NCI-H2227 (cell line): ENCODE measurements around the gene DTNBP1.

ENCODE experiments used
- DNase-seq: peaks from one replicate; lab custom pipeline; 2025; ENCODE audit not compliant: unreplicated experiment; lab: John Stamatoyannopoulos, UW

The DTNBP1 gene

GRCh38 chr6:15517600-15517999 lies 145.2 kb downstream of the DTNBP1 start:
- no peak for DNase-seq

GRCh38 chr6:15516923-15517560 lies 145.8 kb downstream of the DTNBP1 start:
- no peak for DNase-seq

GRCh38 chr6:15516378-15516777 lies 146.4 kb downstream of the DTNBP1 start:
- DNase-seq = no peak

GRCh38 chr6:15515660-15516375 lies 147.0 kb downstream of the DTNBP1 start:
- no peak for DNase-seq

GRCh38 chr6:15515226-15515625 lies 147.6 kb downstream of the DTNBP1 start:
- no peak for DNase-seq

- DNase-seq = no peak
Measured at GRCh38 chr6:15513801-15514711, 148.8 kb downstream of the DTNBP1 start.

- DNase-seq = no peak
Measured at GRCh38 chr6:15513131-15513771, 149.6 kb downstream of the DTNBP1 start.

- DNase-seq = no peak
Measured at GRCh38 chr6:15512721-15513120, 150.1 kb downstream of the DTNBP1 start.

- no peak for DNase-seq
Measured at GRCh38 chr6:15512126-15512525, 150.7 kb downstream of the DTNBP1 start.

- DNase-seq = no peak
Measured at GRCh38 chr6:15511248-15512125, 151.3 kb downstream of the DTNBP1 start.

GRCh38 chr6:15510536-15511247 lies 152.1 kb downstream of the DTNBP1 start:
- DNase-seq = no peak

- no peak for DNase-seq
Measured at GRCh38 chr6:15510121-15510520, 152.7 kb downstream of the DTNBP1 start.

- DNase-seq = no peak
Measured at GRCh38 chr6:15509335-15509933, 153.4 kb downstream of the DTNBP1 start.

- DNase-seq = no peak
Measured at GRCh38 chr6:15508931-15509330, 153.9 kb downstream of the DTNBP1 start.

GRCh38 chr6:15508441-15508871 lies 154.4 kb downstream of the DTNBP1 start:
- no peak for DNase-seq

GRCh38 chr6:15507746-15508145 lies 155.1 kb downstream of the DTNBP1 start:
- no peak for DNase-seq

- DNase-seq = no peak
Measured at GRCh38 chr6:15507221-15507620, 155.6 kb downstream of the DTNBP1 start.

- DNase-seq = no peak
Measured at GRCh38 chr6:15506066-15506465, 156.8 kb downstream of the DTNBP1 start.

- no peak for DNase-seq
Measured at GRCh38 chr6:15505463-15505918, 157.3 kb downstream of the DTNBP1 start.
